NCI-H345 treated with DMSO at 0.1 percent for 48 hours (cell line): ENCODE data around the gene DDC.
"Not testable (repeated sequence)": the region's sequence is repeated elsewhere in the genome, so short reads cannot be mapped to it uniquely, and the experiment has no call there.

ENCODE experiments used
- DNase-seq: peaks from one replicate; lab custom pipeline; 2025; ENCODE audit not compliant: unreplicated experiment; lab: John Stamatoyannopoulos, UW

The DDC gene

GRCh38 chr7:50590535-50590934, 25.3 kb upstream of the DDC start:
- no peak for DNase-seq

GRCh38 chr7:50589364-50589763, 24.2 kb upstream of the DDC start:
- no peak for DNase-seq

DNA sequence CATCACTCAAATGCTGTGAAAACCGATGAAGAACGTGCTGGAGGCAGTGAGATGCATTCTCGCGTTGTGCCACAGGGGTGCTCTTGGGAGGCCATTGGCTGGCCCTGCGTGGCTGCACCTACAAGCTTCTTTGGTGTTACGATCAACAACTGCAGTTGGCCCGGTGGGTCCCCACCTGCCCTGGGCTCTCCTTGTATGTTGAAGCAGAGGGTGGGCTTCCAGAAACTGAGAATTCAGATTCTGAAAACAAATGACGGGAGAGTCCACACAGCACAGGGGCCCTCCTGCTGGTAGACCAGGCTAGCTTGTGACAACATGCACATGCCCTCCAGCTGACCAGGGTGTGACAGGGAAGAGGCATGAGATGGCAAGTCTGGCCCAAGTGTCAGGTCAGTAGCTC, 23.7 kb upstream of the DDC start:
- no peak for DNase-seq

- DNase-seq = no peak
Observed at GRCh38 chr7:50587737-50588136, 22.5 kb upstream of the DDC start.

DNA sequence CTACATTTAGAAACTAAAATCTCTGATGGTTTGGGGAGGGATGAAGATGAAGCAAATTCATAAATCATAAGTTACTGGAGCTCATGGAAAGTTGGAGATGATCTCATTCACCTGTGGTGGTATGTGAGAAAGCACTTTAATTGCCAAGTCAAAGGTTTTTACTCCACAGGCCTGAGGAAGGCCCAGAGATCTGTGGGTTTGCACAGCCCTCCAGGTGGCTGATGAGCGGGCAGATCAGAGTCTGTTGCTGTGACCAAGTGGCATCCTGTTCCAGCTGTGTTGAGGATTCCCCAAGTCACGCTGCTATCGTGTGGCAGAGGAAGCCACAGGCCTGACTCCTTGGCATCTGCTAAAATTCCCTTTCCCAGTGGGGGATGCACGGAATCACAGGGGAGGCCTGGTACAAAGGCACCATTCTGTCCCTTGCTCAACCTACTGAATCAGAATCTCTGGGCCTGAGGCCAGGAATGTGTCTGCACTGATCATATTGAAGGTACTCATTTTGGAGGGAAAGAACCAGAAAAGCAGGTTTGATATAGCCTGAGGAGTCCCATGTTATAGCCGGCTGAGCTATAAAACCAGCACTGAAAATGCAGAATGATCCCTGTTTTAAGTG, 19.7 kb upstream of the DDC start:
- no peak for DNase-seq

DNA sequence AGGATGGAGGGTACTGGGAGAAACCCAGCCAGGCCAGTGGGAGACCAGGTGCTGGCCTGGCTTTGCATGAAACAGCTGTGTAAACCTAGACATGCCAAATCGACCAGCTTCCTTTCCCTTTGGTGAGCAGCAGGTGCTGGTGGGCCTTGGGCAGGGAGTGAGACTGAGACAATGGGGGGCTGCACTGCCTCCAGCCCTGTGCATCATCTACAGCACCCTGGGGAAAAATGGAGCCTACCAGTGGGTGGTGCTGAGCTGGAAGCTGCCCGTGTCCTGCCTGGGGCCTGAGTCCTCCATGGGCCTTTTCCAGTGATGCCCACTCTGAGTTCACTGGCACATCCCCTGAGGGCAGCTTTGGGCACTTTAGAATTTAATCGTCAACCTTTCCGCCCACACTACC, 19.2 kb upstream of the DDC start:
- DNase-seq = no peak

- DNase-seq = not testable (repeated sequence)
Observed at GRCh38 chr7:50583295-50583694, 18.1 kb upstream of the DDC start.

- DNase-seq = not testable (repeated sequence)
Observed at GRCh38 chr7:50582271-50582670, 17.1 kb upstream of the DDC start.

DNA sequence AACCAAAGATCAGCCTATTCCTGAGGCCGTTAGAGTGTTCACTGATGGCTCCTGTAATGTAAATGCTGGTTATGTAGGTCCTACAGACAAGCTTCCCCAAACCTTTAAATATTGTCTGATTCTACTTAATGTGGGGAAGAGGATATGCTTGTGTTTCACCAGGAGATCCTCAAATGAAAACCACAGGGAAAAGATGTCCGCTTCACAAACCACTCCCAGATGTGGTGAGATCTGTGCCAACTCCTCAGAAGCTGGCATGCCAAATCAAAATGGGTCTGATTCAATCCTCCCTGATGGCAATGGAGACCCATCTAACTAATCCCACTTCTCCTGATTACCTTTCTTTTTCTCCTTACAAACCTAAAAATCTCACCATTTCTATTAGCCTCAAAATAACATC, 15.5 kb upstream of the DDC start:
- DNase-seq = not testable (repeated sequence)

DNA sequence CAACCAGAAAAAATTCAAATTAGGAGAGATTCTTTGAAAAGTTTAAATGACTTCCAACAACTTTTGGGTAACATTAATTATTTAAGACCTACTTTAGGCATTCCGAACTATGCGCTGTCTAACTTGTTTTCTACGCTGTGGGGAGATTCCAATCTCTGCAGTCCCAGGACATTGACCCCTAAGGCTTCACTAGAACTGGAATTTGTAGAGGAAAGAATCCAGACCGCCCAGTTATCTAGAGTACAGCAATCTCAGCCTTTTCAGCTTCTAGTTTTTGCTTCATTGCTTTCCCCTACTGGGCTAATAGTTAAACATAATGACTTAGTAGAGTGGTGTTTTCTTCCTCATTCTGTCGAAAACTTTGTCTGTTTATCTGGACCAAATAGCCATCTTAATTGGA, 14.9 kb upstream of the DDC start:
- no peak for DNase-seq

- not testable (repeated sequence) for DNase-seq
Observed at GRCh38 chr7:50578105-50578504, 12.9 kb upstream of the DDC start.

GRCh38 chr7:50577569-50577968, 12.4 kb upstream of the DDC start:
- no peak for DNase-seq

DNA sequence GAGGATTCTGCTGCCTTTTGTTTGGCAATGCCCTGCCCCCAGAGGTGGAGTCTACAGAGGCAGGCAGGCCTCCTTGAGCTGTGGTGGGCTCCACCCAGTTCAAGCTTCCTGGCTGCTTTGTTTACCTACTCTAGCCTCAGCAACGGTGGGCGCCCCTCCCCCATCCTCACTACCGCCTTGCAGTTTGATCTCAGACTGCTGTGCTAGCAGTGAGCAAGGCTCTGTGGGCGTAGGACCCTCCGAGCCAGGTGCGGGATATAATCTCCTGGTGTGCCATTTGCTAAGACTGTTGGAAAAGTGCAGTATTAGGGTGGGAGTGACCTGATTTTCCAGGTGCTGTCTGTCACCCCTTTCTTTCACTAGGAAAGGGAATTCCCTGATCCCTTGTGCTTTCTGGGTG, 11.2 kb upstream of the DDC start:
- DNase-seq = not testable (repeated sequence)

DNA sequence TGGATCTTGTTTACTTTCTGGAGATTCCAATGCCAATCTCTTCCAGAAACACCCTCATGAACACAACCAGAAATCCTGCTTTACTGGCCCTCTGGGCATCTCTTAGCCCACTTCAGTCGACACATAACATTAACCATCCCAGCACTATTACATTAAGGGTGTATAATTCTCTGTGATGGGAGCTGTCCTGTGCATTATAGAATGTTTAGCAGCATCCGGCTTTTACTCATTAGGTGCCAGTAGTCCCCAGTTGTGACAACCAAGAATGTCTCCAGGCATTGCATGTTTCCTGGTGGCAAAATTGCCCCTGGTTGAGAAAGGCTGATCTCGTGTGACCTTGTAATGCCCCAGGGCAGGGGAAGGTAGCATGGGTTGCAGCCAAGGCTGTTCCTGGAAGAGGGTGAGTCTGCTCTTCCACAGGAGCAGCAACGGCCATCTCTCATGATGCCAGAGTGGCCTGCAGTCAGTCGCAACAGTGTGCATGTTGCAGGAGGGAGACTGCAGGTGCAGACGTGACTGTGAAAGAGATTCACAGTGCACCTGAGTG, 2.6 kb upstream of the DDC start:
- DNase-seq = no peak

DNA sequence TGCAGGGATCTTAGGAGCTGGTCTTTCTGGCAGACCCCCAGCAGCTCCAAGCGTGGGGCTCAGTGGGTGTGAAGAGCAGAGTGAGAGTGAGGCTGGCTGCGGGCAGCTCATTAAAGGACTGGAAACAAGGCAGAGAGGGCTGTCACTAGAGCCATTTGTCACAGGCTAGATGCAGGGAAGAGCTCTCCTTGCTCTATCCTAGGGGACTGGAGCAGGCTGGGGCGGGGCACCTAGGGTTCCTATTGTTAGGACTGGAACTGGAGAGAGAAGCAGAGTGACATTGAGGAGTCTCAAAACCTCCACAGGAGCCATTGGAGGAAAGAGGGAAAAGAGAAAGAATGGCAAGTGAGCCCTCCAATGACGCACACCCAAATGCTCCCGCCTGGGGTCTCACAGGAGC, 772 bp upstream of the DDC start:
- DNase-seq = no peak

GRCh38 chr7:50565559-50565916, 333 bp upstream of the DDC start:
- DNase-seq = no peak

DNA sequence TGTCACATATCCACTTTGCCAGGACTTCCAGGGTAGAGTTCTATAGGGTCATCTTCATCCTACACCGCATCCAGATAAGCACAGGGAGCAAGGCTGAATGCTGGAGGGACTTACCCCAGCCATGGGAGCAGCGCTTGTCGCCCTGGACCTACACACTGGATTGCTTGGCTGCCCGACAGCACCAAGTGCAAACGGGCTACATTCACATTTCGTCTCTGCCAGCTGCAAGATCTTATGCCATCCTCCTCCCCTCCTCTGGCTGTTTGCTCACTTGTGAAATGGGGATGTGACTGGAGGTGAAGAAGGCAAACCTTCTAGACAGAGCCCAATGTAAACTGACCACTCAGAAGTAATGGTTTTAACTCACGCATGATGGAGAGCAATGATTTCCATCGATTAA, 1.0 kb downstream of the DDC start:
- no peak for DNase-seq

DNA sequence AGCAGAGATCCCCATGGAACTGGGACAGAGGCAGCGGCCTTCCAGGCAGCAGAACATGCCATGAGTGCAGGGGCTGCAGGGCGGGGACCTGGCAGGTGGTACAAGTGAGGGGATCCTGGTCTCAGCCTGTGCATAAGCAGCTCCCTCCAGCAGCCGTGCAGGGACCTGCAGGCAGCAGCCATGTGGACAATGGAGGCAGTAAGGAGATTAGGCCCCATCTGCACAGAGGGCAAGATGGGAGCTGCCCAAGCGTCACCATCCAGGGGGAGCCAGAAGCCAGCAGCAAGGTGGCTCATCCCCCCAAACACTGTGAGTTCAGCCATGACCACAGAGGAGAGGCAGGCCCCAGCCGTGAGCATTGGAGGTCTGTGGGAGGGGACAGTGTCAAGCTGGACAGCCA, 3.1 kb downstream of the DDC start:
- no peak for DNase-seq

GRCh38 chr7:50560865-50561351, 4.3 kb downstream of the DDC start:
- DNase-seq = peak; percentile 92

DNA sequence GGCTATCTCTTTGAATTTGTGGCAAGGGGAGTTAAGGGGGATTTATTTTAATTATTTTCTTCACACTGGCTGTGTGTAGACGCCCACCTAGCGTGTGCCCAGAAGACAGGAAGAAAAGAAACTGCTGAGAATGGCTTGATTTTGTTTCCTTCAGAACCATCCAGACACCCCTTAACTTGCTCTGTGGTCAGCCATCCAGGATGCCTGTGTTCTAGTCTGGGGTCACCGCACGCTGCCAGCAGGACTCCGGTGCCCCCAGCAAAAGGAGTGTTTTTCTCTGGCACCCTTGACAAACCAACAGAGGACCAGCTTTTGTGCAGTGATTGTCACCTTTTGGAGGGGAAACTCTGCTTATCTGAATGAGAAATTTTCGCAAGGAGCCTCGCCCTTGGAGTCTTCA, 5.3 kb downstream of the DDC start:
- DNase-seq = no peak

DNA sequence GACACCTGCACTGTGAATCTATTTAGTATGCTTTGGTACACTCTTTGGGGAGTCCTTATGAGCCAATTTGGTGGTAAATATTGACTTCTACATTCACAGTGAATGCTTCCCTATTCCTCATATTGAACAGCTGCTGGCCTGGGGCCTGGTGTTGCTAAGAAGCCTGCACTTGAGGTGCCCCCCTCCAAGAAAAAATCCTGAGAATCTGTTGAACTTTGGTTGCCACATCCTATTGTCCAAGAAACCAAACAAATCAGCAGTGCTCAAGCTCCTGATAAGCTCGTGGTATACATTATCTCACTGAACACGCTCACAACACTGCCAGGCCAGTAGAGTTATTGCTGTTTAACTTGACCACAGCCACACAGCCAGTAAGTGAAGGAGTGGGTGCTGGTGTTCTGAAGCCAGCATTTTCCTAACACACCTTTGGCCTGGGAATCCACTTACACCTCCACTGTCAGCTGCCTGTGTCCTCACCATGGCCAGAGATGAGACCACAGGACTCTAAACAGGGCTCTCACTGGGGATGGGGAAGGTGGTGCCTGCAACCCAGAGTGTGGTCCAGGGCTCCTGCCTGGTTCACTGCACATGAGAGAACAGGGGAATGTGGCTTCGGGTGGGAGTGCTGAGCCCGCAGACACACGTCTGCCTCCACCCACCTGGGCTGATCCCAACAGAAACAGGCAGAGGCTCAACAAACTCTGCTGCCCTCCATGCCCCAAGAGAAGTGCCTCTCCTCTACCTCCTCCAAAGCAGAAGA, 6.7 kb downstream of the DDC start:
- DNase-seq = peak; percentile 96

DNA sequence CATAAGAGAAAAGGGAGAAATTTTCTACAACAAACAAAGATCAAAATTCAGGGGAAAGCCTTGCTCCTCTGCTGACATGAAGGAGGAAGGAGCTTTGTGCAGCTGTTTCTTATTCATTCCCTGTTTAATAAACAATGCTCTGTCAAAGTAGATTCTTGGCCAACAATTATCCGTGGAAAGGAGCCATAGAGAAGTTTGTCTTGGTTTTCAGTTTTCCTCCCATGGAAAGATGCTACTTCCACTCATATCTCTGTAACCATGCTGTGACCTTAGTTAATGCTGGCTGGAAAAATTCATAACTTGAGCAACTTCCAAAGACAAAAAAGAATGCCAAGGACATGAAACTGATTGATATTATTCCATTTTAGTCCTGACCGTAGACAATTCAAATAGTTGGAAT, 8.1 kb downstream of the DDC start:
- DNase-seq = no peak
